Activated T-helper 1 cell treated with anti-CD3 and anti-CD28 coated beads, Interleukin-12 subunit alpha, Interleukin-12 subunit beta, Interleukin-2, Interleukin-4 antibody, amounts not matched to agents 30 ng/mL and 10 ng/mL and 1 ng/mL, durations not matched to agents 14 hours and 24 hours and 36 hours (primary cell): Measurements from ENCODE around the gene MFNG. TPM values are rescaled to one million over a fixed set of nuclear protein-coding genes. Genes with fewer than 3 reads are reported as not detected.
A peak's percentile ranks its signal among the peaks of the same experiment; 100 is the strongest.

Experiments
- DNase-seq: peaks from one replicate; pipeline ENCODE4 v3.0.0; 2021; ENCODE audit warnings: low spot score
- H3K27ac Mint-ChIP-seq: one replicate; pipeline ENCODE4 v1.8.0; 2021; ENCODE audit warnings: mild to moderate bottlenecking, mixed read lengths
- H3K27me3 Mint-ChIP-seq: one replicate; pipeline ENCODE4 v1.8.0; 2022; ENCODE audit warnings: mild to moderate bottlenecking, moderate library complexity, mixed read lengths; ENCODE audit not compliant: insufficient read depth
- H3K36me3 Mint-ChIP-seq: one replicate; pipeline ENCODE4 v1.8.0; 2021; ENCODE audit warnings: low read depth, mixed read lengths
- H3K4me1 Mint-ChIP-seq: one replicate; pipeline ENCODE4 v1.8.0; 2021; ENCODE audit warnings: low read depth, mixed read lengths
- H3K4me3 Mint-ChIP-seq: one replicate; pipeline ENCODE4 v1.8.0; 2021; ENCODE audit warnings: mild to moderate bottlenecking, moderate library complexity, mixed read lengths
- H3K9me3 Mint-ChIP-seq: one replicate; pipeline ENCODE4 v1.8.0; 2021; ENCODE audit warnings: mixed read lengths
- intact Hi-C: fragments of 100-400 bp; cut with micrococcal nuclease; formaldehyde crosslinking; loops from one replicate; pipeline ENCODE4 v1.15.1; 2024
- total RNA-seq: library from RNA; stranded (reverse); gene quantifications from 2 replicates; pipeline ENCODE4 v1.2.3, GENCODE V29; 2022

The MFNG gene
- total RNA-seq, 1 donor from 2014 or later = 213 TPM

DNA sequence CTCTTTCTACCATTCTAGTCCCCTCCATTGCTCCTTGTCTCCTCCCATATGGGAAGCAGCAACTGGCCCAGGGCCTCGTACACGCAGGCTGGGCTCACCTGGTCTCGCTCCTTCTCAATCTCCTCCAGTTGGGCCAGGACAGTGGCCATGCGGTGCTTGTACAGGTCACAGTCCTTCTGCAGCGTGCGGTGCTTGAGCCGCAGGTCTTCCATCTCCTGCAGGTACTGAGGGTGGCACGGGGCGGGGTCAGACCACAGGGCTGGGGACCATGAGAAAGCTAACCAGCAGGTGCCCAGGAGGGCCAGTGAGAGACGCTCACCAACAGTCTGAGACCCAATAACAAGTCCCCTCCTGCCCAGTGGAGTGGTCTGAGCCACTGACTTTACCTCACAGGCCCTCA is 21.5 kb upstream of the MFNG start:
- DNase-seq = no peak
- intact Hi-C loops = no loop called here
- no peaks in the 10 kb centered on the region for H3K9me3 Mint-ChIP-seq
- H3K4me1 Mint-ChIP-seq = no peaks in the 10 kb centered on the region
- H3K36me3 Mint-ChIP-seq = no peaks in the 10 kb centered on the region
- no peaks in the 10 kb centered on the region for H3K27me3 Mint-ChIP-seq
- H3K4me3 Mint-ChIP-seq = no peak overlapping the region
- H3K27ac Mint-ChIP-seq = no peak overlapping the region

- Mint-ChIP-seq H3K27ac (no peak overlapping the region), H3K4me3 (no peak overlapping the region), H3K9me3 (no peaks in the 10 kb centered on the region), H3K4me1 (peaks cover 7% of the 10 kb centered on the region), H3K36me3 (no peaks in the 10 kb centered on the region), H3K27me3 (peaks cover 5% of the 10 kb centered on the region)
- intact Hi-C loops = no loop called here
- no peak for DNase-seq
Observed at GRCh38 chr22:37505989-37506388, 19.8 kb upstream of the MFNG start.

DNA sequence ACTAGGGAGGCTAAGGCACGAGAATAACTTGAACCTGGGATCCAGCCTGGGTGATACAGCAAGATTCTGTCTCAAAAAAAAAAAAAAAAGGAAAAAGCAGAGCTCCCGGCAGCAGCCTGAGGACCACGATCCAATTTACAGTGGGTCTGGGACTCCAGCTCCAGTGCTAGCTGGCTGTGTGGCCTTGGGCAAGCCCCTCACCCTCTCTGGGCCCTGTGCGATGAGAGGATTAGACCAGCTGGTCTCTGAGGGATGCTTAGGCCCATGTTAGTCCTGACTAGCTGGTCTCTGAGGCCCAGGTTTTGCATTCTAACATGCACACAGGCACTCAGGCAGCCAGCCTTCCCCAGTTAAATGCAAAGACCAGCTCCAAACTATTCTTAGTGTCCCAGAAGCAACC is 19.4 kb upstream of the MFNG start:
- Mint-ChIP-seq H3K27ac (no peak overlapping the region), H3K4me1 (peaks cover 7% of the 10 kb centered on the region), H3K9me3 (no peaks in the 10 kb centered on the region), H3K36me3 (no peaks in the 10 kb centered on the region), H3K4me3 (no peak overlapping the region), H3K27me3 (peaks cover 5% of the 10 kb centered on the region)
- no peak for DNase-seq
- intact Hi-C loops = no loop called here

DNA sequence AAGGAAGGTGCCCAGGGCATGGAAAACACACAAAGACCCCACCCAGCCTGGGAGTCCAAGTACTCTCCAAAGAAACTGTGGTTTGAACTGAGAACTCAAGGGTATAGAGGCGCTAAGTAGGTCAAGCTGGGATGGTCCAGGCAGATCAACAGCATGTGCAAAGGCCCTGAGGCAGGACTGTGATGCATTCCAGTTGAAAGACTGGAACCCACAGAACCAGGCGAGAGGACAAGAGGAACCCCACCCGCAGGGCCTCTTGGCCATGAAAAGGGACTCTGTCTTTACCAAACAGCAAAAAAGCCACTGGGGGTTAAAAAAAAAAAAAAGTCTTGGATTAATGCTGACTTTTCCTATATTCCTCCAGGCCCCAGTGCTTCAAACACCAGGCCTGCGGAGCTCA is 18.8 kb upstream of the MFNG start:
- Mint-ChIP-seq H3K27ac (no peak overlapping the region), H3K4me1 (peaks cover 7% of the 10 kb centered on the region), H3K36me3 (no peaks in the 10 kb centered on the region), H3K4me3 (no peak overlapping the region), H3K27me3 (peaks cover 5% of the 10 kb centered on the region), H3K9me3 (no peaks in the 10 kb centered on the region)
- DNase-seq = no peak
- intact Hi-C loops = no loop called here

DNA sequence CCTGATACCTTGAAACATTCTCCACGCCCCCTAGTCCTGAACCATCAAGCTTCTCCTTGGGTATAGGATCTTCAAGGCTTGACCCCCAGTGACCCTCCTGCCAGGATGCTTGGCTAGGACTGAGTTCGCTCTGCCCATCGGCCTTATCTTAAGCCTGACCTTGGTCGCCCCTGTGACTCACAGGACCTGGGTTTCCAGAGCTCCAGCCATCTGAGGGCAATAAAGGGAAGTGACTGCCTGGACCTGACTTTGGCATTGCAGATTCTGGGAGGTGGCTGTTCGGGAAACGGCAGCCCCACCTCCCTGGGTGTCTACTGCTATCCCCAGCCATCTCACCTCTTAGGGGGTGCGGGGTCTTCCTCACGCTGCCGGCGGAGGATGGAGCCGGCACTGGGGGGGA is 17.7 kb upstream of the MFNG start:
- Mint-ChIP-seq H3K9me3 (no peaks in the 10 kb centered on the region), H3K4me1 (peaks cover 7% of the 10 kb centered on the region), H3K27me3 (peaks cover 9% of the 10 kb centered on the region), H3K27ac (no peak overlapping the region), H3K36me3 (no peaks in the 10 kb centered on the region), H3K4me3 (no peak overlapping the region)
- intact Hi-C loops = no loop called here
- DNase-seq = no peak

DNA sequence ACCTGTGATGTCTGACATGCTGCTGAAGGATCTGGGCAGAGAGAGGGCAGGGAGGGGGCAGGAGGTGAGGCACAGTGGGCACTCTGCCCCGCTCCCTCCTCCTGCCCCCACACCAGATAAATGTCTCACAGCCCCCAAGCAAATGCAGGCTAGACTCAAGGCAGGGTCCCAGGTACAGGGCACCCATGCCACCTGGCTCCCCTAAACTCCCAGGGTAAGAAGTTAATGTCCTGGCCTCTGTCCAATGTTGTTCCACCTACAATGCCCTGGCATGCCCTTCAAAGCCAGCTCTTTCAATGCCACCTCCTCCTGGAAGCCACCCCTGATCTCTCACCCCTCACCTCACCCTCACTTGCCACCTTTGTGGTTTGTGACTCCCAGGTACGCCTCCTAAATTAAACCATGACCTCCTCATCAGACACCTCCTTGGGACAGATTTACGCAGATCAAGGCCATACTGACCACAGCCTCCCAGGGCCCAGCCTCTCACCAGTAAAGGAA is 17.0 kb upstream of the MFNG start:
- intact Hi-C loops = no loop called here
- Mint-ChIP-seq H3K4me1 (peaks cover 7% of the 10 kb centered on the region), H3K36me3 (no peaks in the 10 kb centered on the region), H3K9me3 (no peaks in the 10 kb centered on the region), H3K27ac (no peak overlapping the region), H3K27me3 (peaks cover 9% of the 10 kb centered on the region), H3K4me3 (no peak overlapping the region)
- DNase-seq = no peak

- Mint-ChIP-seq H3K4me3 (no peak overlapping the region), H3K36me3 (no peaks in the 10 kb centered on the region), H3K9me3 (no peaks in the 10 kb centered on the region), H3K4me1 (peaks cover 7% of the 10 kb centered on the region), H3K27me3 (peaks cover 9% of the 10 kb centered on the region), H3K27ac (no peak overlapping the region)
- intact Hi-C loops = no loop called here
- no peak for DNase-seq
Observed at GRCh38 chr22:37502342-37503182, 16.4 kb upstream of the MFNG start.

DNA sequence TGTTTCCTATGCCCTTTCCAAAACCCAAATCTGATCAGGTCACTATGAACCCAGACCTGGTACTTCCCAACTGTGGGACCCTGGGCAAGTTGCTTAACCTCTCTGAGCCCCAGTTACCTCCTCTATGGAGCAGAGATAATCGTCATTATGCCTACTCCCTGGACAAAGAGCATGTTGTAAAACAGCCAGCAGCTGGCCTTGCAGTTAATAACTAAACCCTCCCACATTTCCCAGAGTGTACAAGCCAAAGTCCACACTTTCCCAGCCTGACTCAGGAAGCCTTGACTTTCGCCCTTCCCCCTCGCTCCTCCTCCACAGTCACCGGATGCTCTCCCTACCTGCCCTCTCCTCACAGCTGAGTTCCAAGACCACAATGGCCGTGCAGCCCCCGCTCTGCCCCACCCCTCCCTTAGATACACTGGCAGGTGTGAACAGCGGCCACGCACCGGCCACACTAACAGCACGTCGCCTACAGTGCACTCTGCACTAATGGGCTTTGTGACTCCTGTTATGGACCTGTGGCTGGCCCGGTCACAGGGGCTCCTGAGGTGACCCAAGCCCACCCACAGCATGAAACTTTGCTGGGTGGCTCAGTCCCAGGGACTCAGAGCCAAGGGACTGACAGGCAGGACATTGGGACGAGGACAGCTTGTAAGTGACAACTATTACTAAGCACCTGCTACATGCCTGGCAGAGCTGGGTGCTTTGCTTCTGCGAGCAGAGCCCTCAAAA is 15.6 kb upstream of the MFNG start:
- Mint-ChIP-seq H3K27ac (no peak overlapping the region), H3K4me3 (no peak overlapping the region), H3K36me3 (no peaks in the 10 kb centered on the region), H3K9me3 (no peaks in the 10 kb centered on the region), H3K4me1 (peaks cover 7% of the 10 kb centered on the region), H3K27me3 (peaks cover 9% of the 10 kb centered on the region)
- DNase-seq = no peak
- intact Hi-C loops = no loop called here

- Mint-ChIP-seq H3K36me3 (no peaks in the 10 kb centered on the region), H3K4me3 (no peak overlapping the region), H3K4me1 (peaks cover 7% of the 10 kb centered on the region), H3K9me3 (no peaks in the 10 kb centered on the region), H3K27me3 (peaks cover 10% of the 10 kb centered on the region), H3K27ac (no peak overlapping the region)
- DNase-seq = no peak
- intact Hi-C loops = no loop called here
Observed at GRCh38 chr22:37500745-37501609, 14.8 kb upstream of the MFNG start.

DNA sequence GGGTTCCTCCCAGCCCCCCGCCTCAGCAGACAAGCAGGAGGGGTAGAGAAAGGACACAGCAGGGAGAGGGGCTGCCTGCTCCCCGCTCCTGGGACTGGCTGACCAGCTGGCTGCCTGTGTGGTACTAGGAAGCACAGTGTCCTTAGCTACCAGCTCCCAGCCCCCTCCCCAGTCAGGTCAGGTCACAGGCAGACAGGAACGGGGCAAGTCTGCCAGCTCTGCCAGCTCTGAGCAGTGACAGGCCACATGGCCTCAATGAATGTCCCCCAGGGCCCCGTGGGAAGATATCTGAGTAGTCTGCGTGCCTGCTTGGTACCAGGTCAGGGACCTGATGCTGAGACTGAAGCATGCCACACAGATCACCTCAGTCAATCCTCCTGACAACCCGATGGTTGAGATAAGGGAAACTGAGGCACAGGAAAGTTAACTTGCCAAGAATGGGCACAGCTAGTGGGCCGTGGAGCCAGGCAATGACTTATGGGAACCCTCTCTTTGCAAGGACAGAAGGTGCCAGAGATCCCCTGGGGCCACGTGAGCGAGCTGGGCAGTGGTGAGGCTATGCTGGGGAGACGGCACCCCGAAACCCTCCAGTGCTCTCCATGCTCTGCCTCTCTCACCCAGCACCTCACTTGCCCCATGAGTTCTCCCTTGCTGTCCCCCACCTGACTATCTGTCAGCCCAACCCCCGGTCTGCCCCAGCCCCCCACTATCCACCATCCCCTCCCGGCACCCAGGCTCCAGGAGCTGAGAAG is 13.8 kb upstream of the MFNG start:
- Mint-ChIP-seq H3K4me3 (no peak overlapping the region), H3K36me3 (no peaks in the 10 kb centered on the region), H3K9me3 (no peaks in the 10 kb centered on the region), H3K27ac (peak overlapping the region; percentile 34), H3K4me1 (peaks cover 7% of the 10 kb centered on the region), H3K27me3 (peaks cover 11% of the 10 kb centered on the region)
- no peak for DNase-seq
- intact Hi-C loops = no loop called here

- H3K4me1 Mint-ChIP-seq = peaks cover 7% of the 10 kb centered on the region
- H3K9me3 Mint-ChIP-seq = no peaks in the 10 kb centered on the region
- DNase-seq = no peak
- peaks cover 11% of the 10 kb centered on the region for H3K27me3 Mint-ChIP-seq
- H3K4me3 Mint-ChIP-seq = no peak overlapping the region
- intact Hi-C loops = no loop called here
- H3K36me3 Mint-ChIP-seq = no peaks in the 10 kb centered on the region
- H3K27ac Mint-ChIP-seq = no peak overlapping the region
Observed at GRCh38 chr22:37499027-37499707, 13.0 kb upstream of the MFNG start.
